Body of pancreas (tissue), 4 donors: ENCODE results near the gene PTPRN2.

Experiments used
- CTCF ChIP-seq, 7 experiments: fragments of 450-650 bp in 4 of 7; fragments of 200-600 bp in 3 of 7; sonication (generic) in 3 of 7; IDR thresholded peaks; one replicate each; pipeline ENCODE4 v1.5.1; 2016 to 2019; ENCODE audit warnings: antibody characterized with exemption in 7 of 7
- POLR2A ChIP-seq, 3 donors: fragments of 450-650 bp; IDR thresholded peaks; one replicate each; pipeline ENCODE4 v1.6.1; 2016; ENCODE audit warnings: antibody characterized with exemption in 3 of 3, mild to moderate bottlenecking in 2 of 3

DNA sequence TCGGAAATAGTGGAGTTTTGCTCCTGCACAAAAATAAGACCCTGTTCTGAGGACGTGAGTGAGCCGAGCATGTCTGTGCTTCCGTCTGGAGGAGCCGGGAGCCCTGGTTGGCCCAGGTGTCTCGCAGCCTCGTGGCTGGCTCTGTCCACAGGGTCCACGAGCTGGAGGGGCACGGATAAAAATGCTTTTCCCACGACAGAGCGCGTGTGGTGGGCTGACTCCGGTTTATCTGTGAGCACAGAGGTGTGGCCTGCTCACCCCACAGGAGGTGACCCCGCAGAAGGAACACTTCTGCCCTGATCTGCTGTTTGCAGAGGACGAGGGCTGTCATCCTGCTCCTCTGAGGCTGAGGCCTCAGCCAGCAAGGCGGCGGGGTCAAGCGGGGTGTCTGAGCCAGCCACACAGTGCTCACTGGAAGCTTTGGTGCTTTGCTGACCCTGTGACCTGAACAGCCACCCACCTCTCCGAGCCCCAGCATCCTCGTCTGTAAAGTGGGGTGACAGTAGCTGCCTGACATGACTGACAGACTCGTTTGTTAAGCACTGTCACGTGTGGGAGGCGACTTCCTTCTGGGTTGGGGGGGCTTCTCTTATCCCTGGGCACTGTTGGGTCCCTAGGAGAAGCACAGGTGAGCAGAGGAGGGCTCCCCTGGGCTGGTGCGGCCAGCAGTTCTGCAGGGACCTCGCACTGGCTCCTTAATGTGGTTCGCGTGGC, 1088.3 kb downstream of the PTPRN2 start:
- TF ChIP-seq CTCF (IDR thresholded peaks at IDR 0.05), result no peak
- no peak for TF ChIP-seq POLR2A (IDR thresholded peaks at IDR 0.05)
